Mucosa of descending colon (tissue), 3 donors: ENCODE results near the gene SLC36A1. TPM values are rescaled to one million over a fixed set of nuclear protein-coding genes. Genes with fewer than 3 reads are reported as not detected.
A peak's percentile ranks its signal among the peaks of the same experiment; 100 is the strongest.

ENCODE experiments used
- ATAC-seq: fragments of 200-7000 bp; cut with Tn5 transposase; one replicate; pipeline ENCODE4 v1.9.1; 2020; ENCODE audit warnings: mild to moderate bottlenecking, moderate library complexity
- DNase-seq, 3 donors: peaks; one replicate each; pipeline ENCODE4 v3.0.0-alpha.2; 2020
- H3K36me3 ChIP-seq: fragments of 200-600 bp; one replicate; pipeline ENCODE4 v1.8.0; 2021; ENCODE audit warnings: low read depth, mild to moderate bottlenecking
- H3K4me1 ChIP-seq: fragments of 200-600 bp; one replicate; pipeline ENCODE4 v1.8.0; 2021; ENCODE audit warnings: low read depth, mild to moderate bottlenecking
- H3K4me3 ChIP-seq: fragments of 200-600 bp; one replicate; pipeline ENCODE4 v1.8.0; 2021; ENCODE audit warnings: mild to moderate bottlenecking
- H3K9me3 ChIP-seq: fragments of 200-600 bp; one replicate; pipeline ENCODE4 v1.8.0; 2021; ENCODE audit warnings: mild to moderate bottlenecking
- CTCF ChIP-seq: fragments of 200-600 bp; IDR thresholded peaks from one replicate; pipeline ENCODE4 v1.8.0; 2022; ENCODE audit warnings: antibody characterized with exemption, mild to moderate bottlenecking
- intact Hi-C, 2 donors: fragments of 100-400 bp; cut with DNase I in 1 of 2; cut with micrococcal nuclease in 1 of 2; formaldehyde crosslinking; loops; one replicate each; pipeline versions ENCODE4 v1.11.0 to v1.11.1; 2022; cut with DNase I, micrococcal nuclease
- total RNA-seq, 3 donors: library from RNA; stranded (reverse); fragmentation: NEBNext Ultra II Directional in 2 of 3; extraction: Animal tissue kit (Norgen Biotek cat#: 25700) in 2 of 3; gene quantifications; one replicate each; pipeline versions ENCODE4 v1.2.1 to v1.2.4, GENCODE V29; 2021 to 2023
- donor health status: DM: no; HTN: no; CAD: no; lungs with moderate emphysema.
- donor health status: DM: no; HTN: no; CAD: no.
- donor health status: DM: no; HTN: yes; CAD: no.

Gene SLC36A1
- total RNA-seq, 3 donors from 2014 or later, result 38.1 to 105 (median 55.2) TPM

DNA sequence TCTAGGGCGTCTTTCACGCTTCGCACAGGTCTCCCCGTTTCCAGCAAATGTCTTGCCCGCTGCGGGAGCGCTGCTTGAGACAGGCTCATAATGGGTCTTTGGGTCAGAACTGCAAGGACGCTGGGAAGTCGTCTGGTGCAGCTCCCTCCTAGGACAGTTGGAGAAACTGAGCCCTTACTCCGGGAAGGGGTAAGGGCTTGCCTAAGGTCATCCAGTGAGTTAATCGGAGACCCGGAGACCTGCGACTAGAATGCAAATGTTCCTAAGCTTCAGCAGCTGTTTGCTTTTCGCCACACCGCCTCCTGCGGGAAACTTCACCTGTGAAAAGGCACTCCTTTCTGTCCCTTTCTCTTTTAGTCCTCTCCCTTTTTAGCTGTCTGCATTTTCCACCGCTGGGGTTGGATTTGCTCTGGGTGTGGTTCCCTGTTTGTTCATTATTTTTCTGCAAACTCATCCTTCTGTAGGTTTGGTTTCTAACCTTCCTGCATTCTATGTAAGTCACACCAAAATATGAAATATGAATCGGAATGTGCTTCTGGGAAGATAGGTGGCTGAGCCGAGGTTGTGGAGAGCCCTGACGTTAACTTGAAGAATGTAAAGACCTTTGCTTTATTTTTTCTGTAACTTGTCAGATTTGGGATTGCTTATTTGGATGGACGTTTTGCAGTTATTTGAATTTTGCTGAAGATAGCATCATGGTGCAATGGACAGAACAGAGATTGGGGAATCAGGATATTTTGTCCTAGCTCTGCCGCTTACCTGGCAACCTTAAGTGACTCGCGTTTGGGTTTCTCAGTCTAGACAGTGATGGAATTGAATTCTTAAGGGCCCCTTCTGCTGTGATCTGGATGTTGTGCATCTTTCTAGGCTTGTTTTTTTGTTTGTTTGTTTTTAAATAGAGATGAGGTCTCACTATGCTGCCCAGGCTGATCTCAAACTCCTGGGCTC is 909 bp downstream of the SLC36A1 start:
- H3K4me3 ChIP-seq, result peak overlapping the region; percentile 39
- DNase-seq, result peak in 1 of 3 donors; percentile 61
- intact Hi-C loops, result loop anchor here in 1 of 2 donors (10.0 kb wide), 2 partner anchors 56 to 206 kb away; no protein-coding TSS in a partner anchor

GRCh38 chr5:151449297-151449696 is 1.9 kb downstream of the SLC36A1 start:
- H3K9me3 ChIP-seq, result no peaks in the 10 kb centered on the region
- peaks cover 21% of the 10 kb centered on the region for H3K4me1 ChIP-seq
- ATAC-seq (no peak), DNase-seq (no peak)
- H3K4me3 ChIP-seq, result no peak overlapping the region
- intact Hi-C loops, result loop anchor here in 1 of 2 donors (10.0 kb wide), 2 partner anchors 56 to 206 kb away; no protein-coding TSS in a partner anchor
- TF ChIP-seq CTCF, result no peak
- no peaks in the 10 kb centered on the region for H3K36me3 ChIP-seq

More for the DNA sequence above, 909 bp downstream of the SLC36A1 start:
- TF ChIP-seq CTCF, result no peak
- H3K36me3 ChIP-seq, result no peaks in the 10 kb centered on the region
- no peaks in the 10 kb centered on the region for H3K9me3 ChIP-seq
- peak; percentile 53 for ATAC-seq
- H3K4me1 ChIP-seq, result peaks cover 20% of the 10 kb centered on the region

DNA sequence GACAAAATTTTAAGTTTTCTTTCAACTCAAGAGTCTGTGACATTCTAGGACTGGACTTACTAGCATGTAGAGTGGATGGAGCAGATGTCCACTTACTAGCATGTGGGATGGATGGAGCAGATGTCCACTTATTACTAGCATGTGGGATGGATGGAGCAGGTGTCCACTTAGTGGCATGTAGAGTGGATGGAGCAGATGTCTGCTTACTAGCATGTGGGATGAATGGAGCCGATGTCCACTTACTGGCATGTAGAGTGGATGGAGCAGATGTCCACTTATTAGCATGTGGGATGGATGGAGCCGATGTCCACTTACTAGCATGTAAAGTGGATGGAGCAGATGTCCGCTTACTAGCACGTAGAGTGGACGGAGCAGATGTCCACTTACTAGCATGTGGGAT is 2.4 kb downstream of the SLC36A1 start:
- no peak for TF ChIP-seq CTCF
- ATAC-seq, result no peak
- H3K36me3 ChIP-seq, result no peaks in the 10 kb centered on the region
- intact Hi-C loops, result loop anchor here in 1 of 2 donors (10.0 kb wide), 2 partner anchors 55 to 205 kb away; no protein-coding TSS in a partner anchor
- peaks cover 25% of the 10 kb centered on the region for H3K4me1 ChIP-seq
- no peaks in the 10 kb centered on the region for H3K9me3 ChIP-seq
- DNase-seq, result no peak
- no peak overlapping the region for H3K4me3 ChIP-seq

DNA sequence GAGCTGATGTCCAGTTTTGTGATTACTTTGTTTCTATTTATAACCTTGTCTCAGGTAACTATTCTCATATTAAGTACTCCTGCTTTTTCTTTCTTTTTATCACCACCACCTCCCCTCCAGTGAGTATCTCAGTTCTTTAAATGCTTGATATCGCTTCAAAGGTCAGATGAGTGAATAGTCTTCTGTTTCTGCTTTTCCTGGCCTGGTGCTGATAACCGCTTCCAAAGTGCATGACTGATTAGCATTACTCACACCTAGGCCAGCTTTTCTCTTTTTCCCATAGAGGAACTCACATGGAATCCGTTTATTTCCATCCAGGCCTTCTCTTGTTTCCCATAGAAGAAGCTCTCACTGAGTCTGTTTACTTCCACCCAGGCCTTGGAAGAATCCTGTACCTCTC is 3.2 kb downstream of the SLC36A1 start:
- Histone ChIP-seq H3K9me3 (no peaks in the 10 kb centered on the region), H3K4me3 (no peak overlapping the region), H3K36me3 (no peaks in the 10 kb centered on the region), H3K4me1 (peaks cover 28% of the 10 kb centered on the region)
- no peak for TF ChIP-seq CTCF
- ATAC-seq, result no peak
- DNase-seq, result no peak
- intact Hi-C loops, result no loop called here

DNA sequence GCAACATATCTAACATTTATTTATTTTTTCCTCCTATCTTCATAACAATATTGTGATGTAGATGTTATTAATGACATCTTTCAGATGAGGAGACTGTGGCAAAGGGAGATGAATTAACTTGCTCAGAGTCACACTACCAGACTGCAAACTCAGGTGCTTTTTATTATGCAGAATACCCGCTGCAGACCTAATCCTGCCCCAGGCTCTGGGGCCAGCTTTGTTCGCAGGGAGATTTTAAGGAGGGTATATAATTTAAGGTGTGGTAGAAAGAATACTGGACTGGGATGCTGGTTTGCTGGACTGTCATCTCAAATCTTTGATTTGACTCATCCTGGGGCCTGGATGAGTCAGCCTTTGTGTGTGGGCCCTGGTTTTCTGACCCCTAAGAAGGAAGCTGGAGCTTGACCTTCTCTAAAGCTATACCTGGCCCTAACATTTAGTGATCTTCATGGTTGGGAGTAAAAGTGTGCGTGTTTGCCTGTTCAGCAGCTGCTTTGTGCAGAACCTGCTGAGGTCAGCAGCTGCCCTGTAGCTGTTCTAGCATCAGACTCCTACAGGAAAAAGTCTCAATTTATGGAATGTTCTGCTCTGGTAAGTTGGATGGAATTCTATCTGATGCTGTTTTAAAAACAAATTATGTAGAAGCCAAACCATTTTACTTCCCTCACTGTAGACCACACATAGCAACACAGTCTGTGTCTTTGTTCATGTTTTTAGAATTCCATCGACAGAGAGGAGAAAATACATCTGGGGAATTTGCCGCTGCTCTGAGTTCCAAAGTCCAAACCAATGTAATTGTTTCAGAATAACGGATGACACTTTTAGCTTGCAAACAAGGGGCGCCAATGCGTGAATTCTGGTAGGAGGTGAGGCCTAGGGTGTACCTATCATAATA is 4.5 kb downstream of the SLC36A1 start:
- no peak for DNase-seq
- H3K9me3 ChIP-seq, result no peaks in the 10 kb centered on the region
- H3K36me3 ChIP-seq, result no peaks in the 10 kb centered on the region
- TF ChIP-seq CTCF, result no peak
- intact Hi-C loops, result no loop called here
- no peak for ATAC-seq
- peaks cover 40% of the 10 kb centered on the region for H3K4me1 ChIP-seq
- no peak overlapping the region for H3K4me3 ChIP-seq
